ENCODE results near the gene DOCK2.

DNA sequence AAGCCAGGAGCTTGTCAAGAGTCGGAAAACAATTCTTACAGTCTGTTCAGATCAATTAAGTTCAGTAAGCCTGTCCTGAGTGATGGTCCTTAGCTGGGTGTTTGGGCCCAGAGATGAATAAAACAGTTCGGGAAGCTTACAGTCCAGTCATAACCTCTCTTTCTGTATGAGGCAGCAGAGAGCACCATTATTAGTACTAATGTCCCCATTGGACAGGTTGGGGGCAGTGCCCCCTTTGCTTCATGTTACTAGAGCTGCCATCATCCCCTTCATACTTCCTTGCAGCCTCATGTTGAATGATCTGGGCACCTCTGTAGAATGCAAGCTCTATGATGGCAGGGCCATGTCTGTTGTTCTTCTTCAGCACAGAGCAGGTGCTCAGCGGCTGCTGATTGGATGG, 9.8 kb downstream of the DOCK2 start:
- TF ChIP-seq CTCF (IDR thresholded peaks at IDR 0.05; ENCODE audit: extremely low read depth in 1 of 2, insufficient read depth in 1 of 2, low read depth in 1 of 2, low read length in 2 of 2) (no peak), POLR2A (IDR thresholded peaks at IDR 0.05; ENCODE audit: low read depth, low read length) (no peak), JUN (IDR thresholded peaks at IDR 0.05; ENCODE audit: borderline replicate concordance, insufficient read depth, insufficient read length, low read depth) (no peak), POLR2AphosphoS5 (IDR thresholded peaks at IDR 0.05; ENCODE audit: insufficient read depth, low read depth, low read length) (no peak), GATA2 (IDR thresholded peaks at IDR 0.05; ENCODE audit: insufficient read depth, insufficient read length, low read depth, low read length) (no peak), EZH2 (IDR thresholded peaks at IDR 0.05; ENCODE audit: borderline replicate concordance, low read depth, low read length, severe bottlenecking) (no peak), FOS (IDR thresholded peaks at IDR 0.05; ENCODE audit: borderline replicate concordance, insufficient read depth, low read length) (no peak), MAX (IDR thresholded peaks at IDR 0.05; ENCODE audit: insufficient read depth, insufficient read length) (no peak)
